ENCODE data around the gene MAP3K5. TPM values are rescaled to one million over a fixed set of nuclear protein-coding genes. Genes with fewer than 3 reads are reported as not detected.

The MAP3K5 gene
- total RNA-seq, 1 experiment from 2014 or later = 8.1 TPM

DNA sequence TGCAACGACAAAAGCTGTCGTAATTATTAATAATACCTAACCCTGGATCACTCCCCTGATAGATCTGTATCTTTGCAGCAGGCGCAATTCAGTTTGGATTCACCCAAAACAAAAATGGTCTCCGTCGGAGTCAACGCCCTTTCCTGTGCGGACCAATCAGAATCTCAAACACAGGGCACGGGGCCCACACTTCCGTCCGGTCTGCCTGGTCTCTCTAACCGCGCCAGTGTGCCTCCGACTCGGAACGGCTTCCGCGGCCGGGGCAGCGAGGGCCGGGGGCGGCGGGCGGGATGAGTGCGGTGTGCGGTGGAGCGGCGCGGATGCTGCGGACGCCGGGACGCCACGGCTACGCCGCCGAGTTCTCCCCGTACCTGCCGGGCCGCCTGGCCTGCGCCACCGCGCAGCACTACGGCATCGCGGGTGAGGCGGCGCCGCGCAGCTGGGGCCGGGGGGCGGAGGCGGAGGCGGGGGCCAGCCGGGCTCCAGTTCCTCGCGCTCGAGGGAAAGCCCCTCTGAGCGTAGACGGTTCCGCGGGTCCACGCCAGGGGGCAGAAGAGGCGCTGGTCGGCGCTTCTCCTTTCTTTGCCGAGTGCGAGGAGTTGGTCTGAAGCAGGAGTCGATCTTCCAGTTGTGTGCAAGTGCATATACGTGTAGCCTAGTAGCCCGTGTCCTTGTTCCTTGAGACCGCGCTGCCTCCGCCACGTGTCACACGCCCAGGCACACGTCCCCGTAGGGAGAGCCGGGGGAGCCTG lies 30.3 kb upstream of the MAP3K5 start, which contains the start of gene PEX7:
Gene PEX7, plus strand, starts transcription at position 217 of the 752 bp plus-strand sequence. Its CDS starts 74 bp downstream, at position 291.
- Histone ChIP-seq H3K27ac (ENCODE audit: low read length) (peak within 1 kb of the TSS; percentile 86), H3K4me1 (ENCODE audit: control insufficient read depth, insufficient read depth, low read length) (peaks cover 3% of the 10 kb centered on the region; the same call in 1 of the 2 replicates), H3K27me3 (ENCODE audit: control insufficient read depth, insufficient read depth, low read length) (no peaks in the 10 kb centered on the region), H3K36me3 (ENCODE audit: control insufficient read depth, insufficient read depth, low read length) (0 out of 2 replicates have a peak, but pooled peaks cover 4% of the 10 kb centered on the region), H3K4me3 (ENCODE audit: low read depth in 2 of 2, low read length in 2 of 2) (peak within 1 kb of the TSS; percentile 74 to 78), H3K9me3 (ENCODE audit: control insufficient read depth, insufficient read depth, low read depth, low read length) (no peaks in the 10 kb centered on the region)
- CTCF ChIA-PET = interaction anchor here (0.6 kb wide), 2 partner anchors 22 to 100 kb away, joined by 8 to 10 read pairs; no protein-coding TSS in a partner anchor
- TF ChIP-seq CTCF (IDR thresholded peaks at IDR 0.05) = peak; percentile 78
- TF ChIP-seq SIN3A (IDR thresholded peaks at IDR 0.05; ENCODE audit: borderline replicate concordance, insufficient read depth, low read depth, low read length) = peak; percentile 50; the same call in 1 of the 2 replicates
- no peak for TF ChIP-seq TCF7L2 (IDR thresholded peaks at IDR 0.05; ENCODE audit: low read depth, low read length)
- peak; percentile 80 for TF ChIP-seq POLR2AphosphoS5 (IDR thresholded peaks at IDR 0.05; ENCODE audit: low read depth, low read length)
- no peak for TF ChIP-seq REST (IDR thresholded peaks at IDR 0.05; ENCODE audit: insufficient read depth in 1 of 2, low read depth in 2 of 2, low read length in 1 of 2)
- BruUV-seq (replicated peaks) = no TSS peak
- intact Hi-C loops (cut with micrococcal nuclease; ENCODE audit: unreplicated experiment) (no loop called here), in situ Hi-C loops (cut with HindIII; ENCODE audit: low pct_unique_long_range_greater_than_20kb, low sequenced_read_pairs) (no loop called here)
- DNase-seq (ENCODE audit: low read depth, low spot score) (peak; percentile 57), ATAC-seq (peak; percentile 98)
- POLR2A ChIA-PET = interaction anchor here (0.6 kb wide), 1 partner anchor 129 kb away, joined by 5 read pairs; no protein-coding TSS in a partner anchor

GRCh38 chr6:136822046-136822375 lies 29.7 kb upstream of the MAP3K5 start:
- peak; percentile 17 for DNase-seq (ENCODE audit: low read depth, low spot score)
- POLR2A ChIA-PET = interaction anchor here (0.6 kb wide), 1 partner anchor 129 kb away, joined by 5 read pairs; no protein-coding TSS in a partner anchor
- no TSS peak for BruUV-seq (replicated peaks)
- CTCF ChIA-PET = interaction anchor here (0.6 kb wide), 2 partner anchors 23 to 101 kb away, joined by 8 to 10 read pairs; no protein-coding TSS in a partner anchor
- H3K27ac ChIP-seq (ENCODE audit: low read length) = peak overlapping the region; percentile 86
- TF ChIP-seq SIN3A (IDR thresholded peaks at IDR 0.05; ENCODE audit: borderline replicate concordance, insufficient read depth, low read depth, low read length) (no peak), CTCF (IDR thresholded peaks at IDR 0.05) (no peak), TCF7L2 (IDR thresholded peaks at IDR 0.05; ENCODE audit: low read depth, low read length) (no peak), POLR2AphosphoS5 (IDR thresholded peaks at IDR 0.05; ENCODE audit: low read depth, low read length) (no peak), REST (IDR thresholded peaks at IDR 0.05; ENCODE audit: insufficient read depth in 1 of 2, low read depth in 2 of 2, low read length in 1 of 2) (no peak)
- peaks cover 3% of the 10 kb centered on the region; the same call in 1 of the 2 replicates for H3K4me1 ChIP-seq (ENCODE audit: control insufficient read depth, insufficient read depth, low read length)
- in situ Hi-C loops (cut with HindIII; ENCODE audit: low pct_unique_long_range_greater_than_20kb, low sequenced_read_pairs) = no loop called here
- ATAC-seq = no peak
- no peaks in the 10 kb centered on the region for H3K27me3 ChIP-seq (ENCODE audit: control insufficient read depth, insufficient read depth, low read length)
- intact Hi-C loops (cut with micrococcal nuclease; ENCODE audit: unreplicated experiment) = no loop called here
- H3K9me3 ChIP-seq (ENCODE audit: control insufficient read depth, insufficient read depth, low read depth, low read length) = no peaks in the 10 kb centered on the region
- 0 out of 2 replicates have a peak, but pooled peaks cover 3% of the 10 kb centered on the region for H3K36me3 ChIP-seq (ENCODE audit: control insufficient read depth, insufficient read depth, low read length)
- H3K4me3 ChIP-seq (ENCODE audit: low read depth in 2 of 2, low read length in 2 of 2) = peak overlapping the region; percentile 74 to 78

Data from Panc1 (cell line).